CD4-positive, alpha-beta memory T cell (primary cell): Measurements from ENCODE around the gene RNU7-1. TPM values are rescaled to one million over a fixed set of nuclear protein-coding genes. Genes with fewer than 3 reads are reported as not detected.

Experiments used
- CTCF ChIA-PET: fragments of 350-600 bp; sonication (Branson Sonifier 250); formaldehyde crosslinking; loops from one replicate; lab custom pipeline; 2021; ENCODE audit warnings: inconsistent platforms; ENCODE audit not compliant: partially characterized antibody; lab: Charles Lee
- POLR2A ChIA-PET: fragments of 350-600 bp; sonication (Branson Sonifier 250); formaldehyde crosslinking; loops from one replicate; lab custom pipeline; 2021; ENCODE audit not compliant: partially characterized antibody; lab: Charles Lee
- DNase-seq, 5 donors: peaks; one replicate each; pipeline versions ENCODE4 v3.0.0 to v3.0.0-alpha.2; 2020 to 2022; ENCODE audit warnings: mixed read lengths in 1 of 5
- H3K27ac ChIP-seq: one replicate; pipeline ENCODE4 v1.7.0; 2013; ENCODE audit warnings: low read depth, low read length
- H3K27me3 ChIP-seq: 2 replicates; pipeline ENCODE4 v1.7.0; 2013; ENCODE audit warnings: mild to moderate bottlenecking, low read length, moderate library complexity; ENCODE audit not compliant: insufficient read depth
- H3K36me3 ChIP-seq: 2 replicates; pipeline ENCODE4 v1.7.0; 2013; ENCODE audit warnings: mild to moderate bottlenecking, low read length, moderate library complexity; ENCODE audit not compliant: insufficient read depth
- H3K4me1 ChIP-seq: 2 replicates; pipeline ENCODE4 v1.7.0; 2013; ENCODE audit warnings: mild to moderate bottlenecking, low read length, moderate library complexity; ENCODE audit not compliant: insufficient read depth
- H3K4me3 ChIP-seq, 2 donors: one replicate each; pipeline ENCODE4 v1.7.0; 2013; ENCODE audit warnings: low read length in 2 of 2, mild to moderate bottlenecking in 1 of 2
- H3K9me3 ChIP-seq, 2 donors: one replicate each; pipeline ENCODE4 v1.7.0; 2013; ENCODE audit warnings: low read length in 2 of 2, control low read depth in 1 of 2; ENCODE audit not compliant: control insufficient read depth in 1 of 2
- H3K27ac Mint-ChIP-seq, 7 donors: one replicate each; pipeline ENCODE4 v1.8.0; 2020 to 2021; ENCODE audit warnings: mixed read lengths in 7 of 7, mild to moderate bottlenecking in 6 of 7, inconsistent platforms in 3 of 7, moderate library complexity in 3 of 7
- H3K27me3 Mint-ChIP-seq, 2 donors: one replicate each; pipeline ENCODE4 v1.8.0; 2020 to 2021; ENCODE audit warnings: mixed read lengths in 2 of 2
- H3K36me3 Mint-ChIP-seq, 2 donors: one replicate each; pipeline ENCODE4 v1.8.0; 2020 to 2021; ENCODE audit warnings: mixed read lengths in 2 of 2, inconsistent platforms in 1 of 2, mild to moderate bottlenecking in 1 of 2
- H3K4me1 Mint-ChIP-seq, 4 donors: one replicate each; pipeline ENCODE4 v1.8.0; 2020 to 2021; ENCODE audit warnings: mixed read lengths in 4 of 4, mild to moderate bottlenecking in 1 of 4
- H3K4me3 Mint-ChIP-seq, 8 donors: one replicate each; pipeline ENCODE4 v1.8.0; 2020 to 2021; ENCODE audit warnings: mixed read lengths in 8 of 8, mild to moderate bottlenecking in 7 of 8, moderate library complexity in 6 of 8, inconsistent platforms in 3 of 8
- H3K9me3 Mint-ChIP-seq, 8 donors: one replicate each; pipeline ENCODE4 v1.8.0; 2020 to 2021; ENCODE audit warnings: mixed read lengths in 8 of 8, mild to moderate bottlenecking in 5 of 8, inconsistent platforms in 3 of 8, moderate library complexity in 1 of 8
- intact Hi-C: fragments of 100-400 bp; cut with micrococcal nuclease; formaldehyde crosslinking; loops from one replicate; pipeline ENCODE4 v1.15.1; 2023
- polyA plus RNA-seq, 2 donors: library from polyadenylated mRNA; unstranded; fragments of 300-500 nt; fragmentation: Illumina TruSeq; gene quantifications; one replicate each; pipeline ENCODE4 v1.2.3, GENCODE V29; 2021
- total RNA-seq, 2 experiments: library from RNA; stranded (reverse); gene quantifications; one replicate each; pipeline ENCODE4 v1.2.3, GENCODE V29; 2021

RNU7-1 gene
- total and polyA plus RNA-seq, 4 experiments from 2014 or later = not detected

DNA sequence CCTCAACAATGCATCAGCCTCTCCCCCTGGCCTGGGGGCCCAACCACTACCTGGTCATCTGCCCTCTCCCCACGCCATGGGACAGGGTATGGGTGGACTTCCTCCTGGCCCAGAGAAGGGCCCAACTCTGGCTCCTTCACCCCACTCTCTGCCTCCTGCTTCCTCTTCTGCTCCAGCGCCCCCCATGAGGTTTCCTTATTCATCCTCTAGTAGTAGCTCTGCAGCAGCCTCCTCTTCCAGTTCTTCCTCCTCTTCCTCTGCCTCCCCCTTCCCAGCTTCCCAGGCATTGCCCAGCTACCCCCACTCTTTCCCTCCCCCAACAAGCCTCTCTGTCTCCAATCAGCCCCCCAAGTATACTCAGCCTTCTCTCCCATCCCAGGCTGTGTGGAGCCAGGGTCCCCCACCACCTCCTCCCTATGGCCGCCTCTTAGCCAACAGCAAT lies 7.4 kb upstream of the RNU7-1 start:
- H3K27me3 Mint-ChIP-seq = no peaks in the 10 kb centered on the region
- POLR2A ChIA-PET = interaction anchor here (0.9 to 22.1 kb wide), 11 partner anchors 10 to 866 kb away, joined by 3 to 1807 read pairs (median 19); partner anchors contain the start of genes ATN1, C12orf57, C1RL and ENO2
- no peak for DNase-seq
- H3K27ac Mint-ChIP-seq = peak overlapping the region; percentile 91 to 99 (median 94)
- CTCF ChIA-PET = interaction anchor here (1.1 to 18.5 kb wide), 4 partner anchors 12 to 252 kb away, joined by 3 to 774 read pairs (median 41); partner anchors contain the start of gene SPSB2
- Histone ChIP-seq H3K36me3 (peaks cover 6% of the 10 kb centered on the region), H3K4me1 (peaks cover 35% of the 10 kb centered on the region), H3K4me3 (peak overlapping the region in 1 of 2 donors; percentile 82), H3K27ac (peak overlapping the region; percentile 95), H3K27me3 (no peaks in the 10 kb centered on the region), H3K9me3 (no peaks in the 10 kb centered on the region)
- peaks cover 0 to 2% (median 0%) of the 10 kb centered on the region in 8 donors for H3K9me3 Mint-ChIP-seq
- peaks cover 6 to 33% of the 10 kb centered on the region in 2 donors for H3K36me3 Mint-ChIP-seq
- H3K4me3 Mint-ChIP-seq = peak overlapping the region; percentile 80 to 88 (median 84)
- H3K4me1 Mint-ChIP-seq = peaks cover 23 to 56% (median 37%) of the 10 kb centered on the region in 4 donors
- intact Hi-C loops = no loop called here

DNA sequence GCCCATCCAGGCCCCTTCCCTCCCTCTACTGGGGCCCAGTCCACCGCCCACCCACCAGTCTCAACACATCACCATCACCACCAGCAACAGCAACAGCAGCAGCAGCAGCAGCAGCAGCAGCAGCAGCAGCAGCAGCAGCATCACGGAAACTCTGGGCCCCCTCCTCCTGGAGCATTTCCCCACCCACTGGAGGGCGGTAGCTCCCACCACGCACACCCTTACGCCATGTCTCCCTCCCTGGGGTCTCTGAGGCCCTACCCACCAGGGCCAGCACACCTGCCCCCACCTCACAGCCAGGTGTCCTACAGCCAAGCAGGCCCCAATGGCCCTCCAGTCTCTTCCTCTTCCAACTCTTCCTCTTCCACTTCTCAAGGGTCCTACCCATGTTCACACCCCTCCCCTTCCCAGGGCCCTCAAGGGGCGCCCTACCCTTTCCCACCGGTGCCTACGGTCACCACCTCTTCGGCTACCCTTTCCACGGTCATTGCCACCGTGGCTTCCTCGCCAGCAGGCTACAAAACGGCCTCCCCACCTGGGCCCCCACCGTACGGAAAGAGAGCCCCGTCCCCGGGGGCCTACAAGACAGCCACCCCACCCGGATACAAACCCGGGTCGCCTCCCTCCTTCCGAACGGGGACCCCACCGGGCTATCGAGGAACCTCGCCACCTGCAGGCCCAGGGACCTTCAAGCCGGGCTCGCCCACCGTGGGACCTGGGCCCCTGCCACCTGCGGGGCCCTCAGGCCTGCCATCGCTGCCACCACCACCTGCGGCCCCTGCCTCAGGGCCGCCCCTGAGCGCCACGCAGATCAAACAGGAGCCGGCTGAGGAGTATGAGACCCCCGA lies 6.8 kb upstream of the RNU7-1 start:
- ChIA-PET POLR2A (interaction anchor here (0.9 to 22.1 kb wide), 22 partner anchors 10 to 404 kb away, joined by 3 to 1807 read pairs (median 17); partner anchors contain the start of genes ATN1, C12orf57, C1RL and CDCA3), CTCF (interaction anchor here (0.7 to 18.5 kb wide), 15 partner anchors 8 to 171 kb away, joined by 3 to 774 read pairs (median 6); partner anchors contain the start of genes SPSB2 and USP5)
- Histone ChIP-seq H3K27ac (peak overlapping the region; percentile 95), H3K9me3 (no peaks in the 10 kb centered on the region), H3K4me1 (peaks cover 34% of the 10 kb centered on the region), H3K27me3 (no peaks in the 10 kb centered on the region), H3K4me3 (peak overlapping the region; percentile 47 to 82), H3K36me3 (peaks cover 6% of the 10 kb centered on the region)
- Mint-ChIP-seq H3K4me1 (peaks cover 23 to 56% (median 37%) of the 10 kb centered on the region in 4 donors), H3K9me3 (peaks cover 0 to 2% (median 0%) of the 10 kb centered on the region in 8 donors), H3K27ac (peak overlapping the region; percentile 91 to 99 (median 94)), H3K36me3 (peaks cover 6 to 33% of the 10 kb centered on the region in 2 donors), H3K4me3 (peak overlapping the region; percentile 80 to 88 (median 84)), H3K27me3 (no peaks in the 10 kb centered on the region)
- intact Hi-C loops = no loop called here
- DNase-seq = peak; percentile 48 to 84 (median 53)

DNA sequence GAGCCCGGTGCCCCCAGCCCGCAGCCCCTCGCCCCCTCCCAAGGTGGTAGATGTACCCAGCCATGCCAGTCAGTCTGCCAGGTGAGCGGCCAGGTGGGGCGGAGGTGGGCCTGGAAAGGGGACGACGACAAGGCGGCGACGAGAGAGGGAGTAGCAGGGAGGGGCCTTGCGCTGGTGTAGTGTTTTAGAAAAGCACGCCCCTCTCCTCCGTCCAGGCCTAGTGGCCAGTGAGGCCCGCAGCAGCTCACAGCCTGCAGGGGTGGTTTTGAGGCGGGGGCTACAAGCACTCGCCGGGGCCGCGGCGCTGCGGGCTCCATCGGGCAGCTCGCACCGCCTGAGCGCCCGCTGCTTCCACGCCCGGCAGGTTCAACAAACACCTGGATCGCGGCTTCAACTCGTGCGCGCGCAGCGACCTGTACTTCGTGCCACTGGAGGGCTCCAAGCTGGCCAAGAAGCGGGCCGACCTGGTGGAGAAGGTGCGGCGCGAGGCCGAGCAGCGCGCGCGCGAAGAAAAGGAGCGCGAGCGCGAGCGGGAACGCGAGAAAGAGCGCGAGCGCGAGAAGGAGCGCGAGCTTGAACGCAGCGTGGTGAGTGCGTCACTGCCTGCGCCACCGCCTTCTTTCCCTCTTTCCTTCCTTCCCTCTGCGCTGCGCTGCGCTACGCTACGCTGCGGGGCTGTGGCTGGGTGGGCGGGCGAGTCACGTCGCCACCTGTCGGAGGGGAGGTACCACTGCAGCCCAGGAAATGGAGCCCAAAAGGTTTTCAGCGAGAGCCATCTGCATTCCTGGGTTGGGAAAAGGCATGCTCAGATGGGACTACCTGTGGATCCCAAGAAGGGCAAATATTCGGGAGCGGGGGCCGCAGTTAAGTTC lies 5.9 kb upstream of the RNU7-1 start:
- CTCF ChIA-PET = interaction anchor here (0.6 to 18.5 kb wide), 21 partner anchors 9 to 213 kb away, joined by 3 to 774 read pairs (median 5); partner anchors contain the start of genes COPS7A, LPCAT3, SPSB2 and USP5
- POLR2A ChIA-PET = interaction anchor here (0.8 to 22.1 kb wide), 25 partner anchors 9 to 703 kb away, joined by 3 to 1807 read pairs (median 12); partner anchors contain the start of genes ATN1, C12orf57, C1RL and CDCA3
- DNase-seq = peak; percentile 92 to 96 (median 95)
- H3K4me1 Mint-ChIP-seq = peaks cover 19 to 48% (median 35%) of the 10 kb centered on the region in 4 donors
- Histone ChIP-seq H3K4me1 (peaks cover 29% of the 10 kb centered on the region), H3K9me3 (no peaks in the 10 kb centered on the region), H3K36me3 (peaks cover 6% of the 10 kb centered on the region), H3K27ac (peak overlapping the region; percentile 95), H3K4me3 (peak overlapping the region; percentile 47 to 82), H3K27me3 (no peaks in the 10 kb centered on the region)
- H3K27me3 Mint-ChIP-seq = no peaks in the 10 kb centered on the region
- peak overlapping the region; percentile 93 to 99 (median 94) for H3K27ac Mint-ChIP-seq
- peak overlapping the region; percentile 80 to 88 (median 84) for H3K4me3 Mint-ChIP-seq
- intact Hi-C loops = loop anchor here (1.0 kb wide), 3 partner anchors 13 to 68 kb away; partner anchors contain the start of genes EMG1 and PHB2
- H3K36me3 Mint-ChIP-seq = peaks cover 6 to 32% of the 10 kb centered on the region in 2 donors
- H3K9me3 Mint-ChIP-seq = peaks cover 0 to 2% (median 0%) of the 10 kb centered on the region in 8 donors

DNA sequence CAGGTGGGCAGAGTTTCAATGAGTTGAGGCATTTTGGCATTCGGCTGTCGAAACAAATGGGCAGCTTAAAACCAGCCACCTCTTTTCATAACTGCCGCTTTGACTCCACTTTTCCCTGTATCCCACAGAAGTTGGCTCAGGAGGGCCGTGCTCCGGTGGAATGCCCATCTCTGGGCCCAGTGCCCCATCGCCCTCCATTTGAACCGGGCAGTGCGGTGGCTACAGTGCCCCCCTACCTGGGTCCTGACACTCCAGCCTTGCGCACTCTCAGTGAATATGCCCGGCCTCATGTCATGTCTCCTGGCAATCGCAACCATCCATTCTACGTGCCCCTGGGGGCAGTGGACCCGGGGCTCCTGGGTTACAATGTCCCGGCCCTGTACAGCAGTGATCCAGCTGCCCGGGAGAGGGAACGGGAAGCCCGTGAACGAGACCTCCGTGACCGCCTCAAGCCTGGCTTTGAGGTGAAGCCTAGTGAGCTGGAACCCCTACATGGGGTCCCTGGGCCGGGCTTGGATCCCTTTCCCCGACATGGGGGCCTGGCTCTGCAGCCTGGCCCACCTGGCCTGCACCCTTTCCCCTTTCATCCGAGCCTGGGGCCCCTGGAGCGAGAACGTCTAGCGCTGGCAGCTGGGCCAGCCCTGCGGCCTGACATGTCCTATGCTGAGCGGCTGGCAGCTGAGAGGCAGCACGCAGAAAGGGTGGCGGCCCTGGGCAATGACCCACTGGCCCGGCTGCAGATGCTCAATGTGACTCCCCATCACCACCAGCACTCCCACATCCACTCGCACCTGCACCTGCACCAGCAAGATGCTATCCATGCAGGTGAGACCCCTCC lies 5.0 kb upstream of the RNU7-1 start:
- POLR2A ChIA-PET = interaction anchor here (0.8 to 22.1 kb wide), 25 partner anchors 8 to 702 kb away, joined by 3 to 1807 read pairs (median 12); partner anchors contain the start of genes ATN1, C12orf57, C1RL and CDCA3
- peaks cover 6% of the 10 kb centered on the region for H3K36me3 ChIP-seq
- no peaks in the 10 kb centered on the region for H3K9me3 ChIP-seq
- H3K27me3 ChIP-seq = no peaks in the 10 kb centered on the region
- Mint-ChIP-seq H3K27ac (peak overlapping the region; percentile 93 to 99 (median 94)), H3K4me1 (peaks cover 17 to 52% (median 39%) of the 10 kb centered on the region in 4 donors), H3K9me3 (peaks cover 0 to 4% (median 0%) of the 10 kb centered on the region in 8 donors), H3K36me3 (peaks cover 6 to 30% of the 10 kb centered on the region in 2 donors), H3K4me3 (peak overlapping the region in 3 of 8 donors; percentile 13 to 87 (median 80)), H3K27me3 (no peaks in the 10 kb centered on the region)
- CTCF ChIA-PET = interaction anchor here (0.6 to 18.5 kb wide), 16 partner anchors 8 to 214 kb away, joined by 3 to 774 read pairs (median 6); partner anchors contain the start of genes COPS7A, LPCAT3 and SPSB2
- no peak overlapping the region for H3K4me3 ChIP-seq
- intact Hi-C loops = loop anchor here (1.0 kb wide), 3 partner anchors 14 to 69 kb away; partner anchors contain the start of genes EMG1 and PHB2
- DNase-seq = peak in 1 of 5 donors; percentile 48
- H3K27ac ChIP-seq = peak overlapping the region; percentile 95
- H3K4me1 ChIP-seq = peaks cover 33% of the 10 kb centered on the region

DNA sequence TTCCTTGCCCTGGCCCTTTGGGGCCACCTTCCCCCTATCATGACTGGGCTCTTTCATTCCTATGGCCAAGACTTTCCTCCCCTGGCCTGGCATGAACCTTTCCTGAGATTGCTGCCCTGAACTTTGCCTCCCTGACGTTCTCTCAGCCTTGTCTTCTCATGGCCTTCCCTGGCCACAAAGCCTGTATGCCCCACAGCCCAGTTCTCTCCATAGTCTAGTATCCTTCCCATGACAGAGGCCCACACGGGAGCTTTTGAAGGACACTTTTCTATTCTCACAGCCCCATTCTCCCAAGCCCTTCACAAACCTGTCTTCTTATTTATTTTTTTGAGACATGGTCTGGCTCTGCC lies 4.5 kb upstream of the RNU7-1 start:
- peak overlapping the region in 6 of 8 donors; percentile 4 to 66 (median 23) for H3K4me3 Mint-ChIP-seq
- ChIA-PET POLR2A (interaction anchor here (1.1 to 22.1 kb wide), 8 partner anchors 8 to 250 kb away, joined by 4 to 1807 read pairs (median 35); partner anchors contain the start of genes ATN1, C12orf57, LPCAT3 and PTPN6), CTCF (interaction anchor here (1.1 to 18.5 kb wide), 9 partner anchors 8 to 169 kb away, joined by 3 to 774 read pairs (median 17); partner anchors contain the start of genes CDCA3, LPCAT3 and SPSB2)
- peaks cover 36% of the 10 kb centered on the region for H3K4me1 ChIP-seq
- no peak overlapping the region for H3K27ac ChIP-seq
- H3K27me3 Mint-ChIP-seq = no peaks in the 10 kb centered on the region
- intact Hi-C loops = no loop called here
- H3K27me3 ChIP-seq = no peaks in the 10 kb centered on the region
- peaks cover 6 to 32% of the 10 kb centered on the region in 2 donors for H3K36me3 Mint-ChIP-seq
- no peaks in the 10 kb centered on the region for H3K9me3 ChIP-seq
- H3K4me3 ChIP-seq = no peak overlapping the region
- DNase-seq = no peak
- H3K36me3 ChIP-seq = peaks cover 5% of the 10 kb centered on the region
- peak overlapping the region in 6 of 7 donors; percentile 48 to 91 (median 82) for H3K27ac Mint-ChIP-seq
- H3K4me1 Mint-ChIP-seq = peaks cover 14 to 53% (median 40%) of the 10 kb centered on the region in 4 donors
- peaks cover 0 to 7% (median 0%) of the 10 kb centered on the region in 8 donors for H3K9me3 Mint-ChIP-seq
